ENCODE data around the gene KDSR.

DNA sequence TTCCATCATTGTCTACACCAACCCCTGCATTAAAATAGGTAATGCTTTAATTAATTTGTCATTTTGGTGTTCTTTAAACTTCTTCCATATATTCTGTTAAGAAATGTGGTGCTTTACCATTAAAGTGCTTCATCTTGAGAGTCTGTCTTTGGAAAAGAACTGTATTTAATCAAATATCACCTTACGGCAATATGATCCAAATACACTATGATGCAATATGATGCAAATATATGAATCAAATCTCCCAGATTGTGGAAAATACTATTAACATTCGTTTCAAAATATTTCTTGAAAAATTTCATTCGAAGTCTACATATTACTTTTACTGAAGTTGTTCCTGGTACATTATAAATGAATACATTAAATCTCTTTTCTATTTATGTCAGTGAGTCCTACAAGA is 32.3 kb upstream of the KDSR start:
- TF ChIP-seq, protein P1, sequence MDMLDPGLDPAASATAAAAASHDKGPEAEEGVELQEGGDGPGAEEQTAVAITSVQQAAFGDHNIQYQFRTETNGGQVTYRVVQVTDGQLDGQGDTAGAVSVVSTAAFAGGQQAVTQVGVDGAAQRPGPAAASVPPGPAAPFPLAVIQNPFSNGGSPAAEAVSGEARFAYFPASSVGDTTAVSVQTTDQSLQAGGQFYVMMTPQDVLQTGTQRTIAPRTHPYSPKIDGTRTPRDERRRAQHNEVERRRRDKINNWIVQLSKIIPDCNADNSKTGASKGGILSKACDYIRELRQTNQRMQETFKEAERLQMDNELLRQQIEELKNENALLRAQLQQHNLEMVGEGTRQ (IDR thresholded peaks at IDR 0.05) = no peak
- no peak for TF ChIP-seq MYC (IDR thresholded peaks at IDR 0.05; ENCODE audit: borderline replicate concordance, low read length)
- TF ChIP-seq SMC3 (IDR thresholded peaks at IDR 0.05) = no peak
- TF ChIP-seq KDM5A (IDR thresholded peaks at IDR 0.05) = no peak
- no peak for TF ChIP-seq MAZ (IDR thresholded peaks at IDR 0.05; ENCODE audit: borderline replicate concordance, low read depth, low read length)
- no peak for TF ChIP-seq JUNB (IDR thresholded peaks at IDR 0.05)
- TF ChIP-seq, protein P2, sequence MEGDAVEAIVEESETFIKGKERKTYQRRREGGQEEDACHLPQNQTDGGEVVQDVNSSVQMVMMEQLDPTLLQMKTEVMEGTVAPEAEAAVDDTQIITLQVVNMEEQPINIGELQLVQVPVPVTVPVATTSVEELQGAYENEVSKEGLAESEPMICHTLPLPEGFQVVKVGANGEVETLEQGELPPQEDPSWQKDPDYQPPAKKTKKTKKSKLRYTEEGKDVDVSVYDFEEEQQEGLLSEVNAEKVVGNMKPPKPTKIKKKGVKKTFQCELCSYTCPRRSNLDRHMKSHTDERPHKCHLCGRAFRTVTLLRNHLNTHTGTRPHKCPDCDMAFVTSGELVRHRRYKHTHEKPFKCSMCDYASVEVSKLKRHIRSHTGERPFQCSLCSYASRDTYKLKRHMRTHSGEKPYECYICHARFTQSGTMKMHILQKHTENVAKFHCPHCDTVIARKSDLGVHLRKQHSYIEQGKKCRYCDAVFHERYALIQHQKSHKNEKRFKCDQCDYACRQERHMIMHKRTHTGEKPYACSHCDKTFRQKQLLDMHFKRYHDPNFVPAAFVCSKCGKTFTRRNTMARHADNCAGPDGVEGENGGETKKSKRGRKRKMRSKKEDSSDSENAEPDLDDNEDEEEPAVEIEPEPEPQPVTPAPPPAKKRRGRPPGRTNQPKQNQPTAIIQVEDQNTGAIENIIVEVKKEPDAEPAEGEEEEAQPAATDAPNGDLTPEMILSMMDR (IDR thresholded peaks at IDR 0.05) = no peak
- no peak for TF ChIP-seq RAD21 (conservative IDR thresholded peaks at IDR 0.05 in 1 of 2, IDR thresholded peaks at IDR 0.05 in 1 of 2)
- no peak for TF ChIP-seq HOXA7 (CRISPR knock-in tag; IDR thresholded peaks at IDR 0.05)
- TF ChIP-seq HOXB13 (CRISPR knock-in tag; IDR thresholded peaks at IDR 0.05; ENCODE audit: low read depth) = no peak
- TF ChIP-seq POLR2A (IDR thresholded peaks at IDR 0.05; ENCODE audit: low read length) = no peak
- TF ChIP-seq, protein P3, sequence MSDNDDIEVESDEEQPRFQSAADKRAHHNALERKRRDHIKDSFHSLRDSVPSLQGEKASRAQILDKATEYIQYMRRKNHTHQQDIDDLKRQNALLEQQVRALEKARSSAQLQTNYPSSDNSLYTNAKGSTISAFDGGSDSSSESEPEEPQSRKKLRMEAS (IDR thresholded peaks at IDR 0.05) = no peak
- TF ChIP-seq, protein P4, sequence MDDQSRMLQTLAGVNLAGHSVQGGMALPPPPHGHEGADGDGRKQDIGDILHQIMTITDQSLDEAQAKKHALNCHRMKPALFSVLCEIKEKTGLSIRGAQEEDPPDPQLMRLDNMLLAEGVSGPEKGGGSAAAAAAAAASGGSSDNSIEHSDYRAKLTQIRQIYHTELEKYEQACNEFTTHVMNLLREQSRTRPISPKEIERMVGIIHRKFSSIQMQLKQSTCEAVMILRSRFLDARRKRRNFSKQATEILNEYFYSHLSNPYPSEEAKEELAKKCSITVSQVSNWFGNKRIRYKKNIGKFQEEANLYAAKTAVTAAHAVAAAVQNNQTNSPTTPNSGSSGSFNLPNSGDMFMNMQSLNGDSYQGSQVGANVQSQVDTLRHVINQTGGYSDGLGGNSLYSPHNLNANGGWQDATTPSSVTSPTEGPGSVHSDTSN (IDR thresholded peaks at IDR 0.05) = no peak

All from A549 (cell line).